ENCODE results near the gene KLF17. TPM values are rescaled to one million over a fixed set of nuclear protein-coding genes. Genes with fewer than 3 reads are reported as not detected.

KLF17 gene
- total RNA-seq, 4 donors from 2014 or later: not detected

DNA sequence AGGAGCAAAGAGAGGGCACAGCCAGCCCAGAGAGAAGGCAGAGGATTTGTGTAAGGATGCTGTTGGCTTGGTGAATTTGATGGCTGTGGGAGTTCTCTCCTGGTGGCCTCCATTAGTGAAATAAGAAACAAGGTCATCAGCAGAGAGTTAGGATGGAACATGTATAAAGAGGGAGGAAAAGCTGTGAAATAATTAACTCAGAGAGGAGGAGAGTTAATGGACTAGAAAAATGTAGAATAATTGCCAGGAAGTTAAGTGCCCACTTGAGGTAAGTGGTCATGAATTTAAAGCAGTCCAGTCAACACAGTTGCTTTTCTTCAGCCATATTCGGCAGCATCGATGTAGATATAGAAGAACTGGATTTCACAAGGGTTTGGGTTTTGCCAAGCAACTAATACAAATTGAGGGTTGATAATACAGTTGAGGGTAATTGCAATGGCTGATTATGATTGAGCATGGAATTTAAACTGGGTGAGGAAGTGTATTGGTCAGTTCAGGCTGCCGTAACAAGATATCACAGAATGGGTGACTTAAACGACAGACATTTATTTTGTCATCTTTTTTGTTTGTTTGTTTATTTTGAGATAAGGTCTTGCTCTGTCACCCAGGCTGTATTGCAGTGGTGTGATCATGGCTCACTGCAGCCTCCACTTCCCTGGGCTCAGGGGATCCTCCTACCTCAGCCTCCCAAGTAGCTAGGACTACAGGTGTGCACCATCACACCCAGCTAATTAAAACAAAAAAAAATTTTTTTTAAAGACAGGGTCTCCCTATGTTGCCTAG is 31.7 kb upstream of the KLF17 start:
- 95 to 96% methylated on average over 4 of the region's 4 CpGs for WGBS, 2 donors
- DNase-seq (ENCODE audit: low spot score in 2 of 2): no peak
- TF ChIP-seq, protein P1, sequence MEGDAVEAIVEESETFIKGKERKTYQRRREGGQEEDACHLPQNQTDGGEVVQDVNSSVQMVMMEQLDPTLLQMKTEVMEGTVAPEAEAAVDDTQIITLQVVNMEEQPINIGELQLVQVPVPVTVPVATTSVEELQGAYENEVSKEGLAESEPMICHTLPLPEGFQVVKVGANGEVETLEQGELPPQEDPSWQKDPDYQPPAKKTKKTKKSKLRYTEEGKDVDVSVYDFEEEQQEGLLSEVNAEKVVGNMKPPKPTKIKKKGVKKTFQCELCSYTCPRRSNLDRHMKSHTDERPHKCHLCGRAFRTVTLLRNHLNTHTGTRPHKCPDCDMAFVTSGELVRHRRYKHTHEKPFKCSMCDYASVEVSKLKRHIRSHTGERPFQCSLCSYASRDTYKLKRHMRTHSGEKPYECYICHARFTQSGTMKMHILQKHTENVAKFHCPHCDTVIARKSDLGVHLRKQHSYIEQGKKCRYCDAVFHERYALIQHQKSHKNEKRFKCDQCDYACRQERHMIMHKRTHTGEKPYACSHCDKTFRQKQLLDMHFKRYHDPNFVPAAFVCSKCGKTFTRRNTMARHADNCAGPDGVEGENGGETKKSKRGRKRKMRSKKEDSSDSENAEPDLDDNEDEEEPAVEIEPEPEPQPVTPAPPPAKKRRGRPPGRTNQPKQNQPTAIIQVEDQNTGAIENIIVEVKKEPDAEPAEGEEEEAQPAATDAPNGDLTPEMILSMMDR (IDR thresholded peaks at IDR 0.05): no peak
- no peak for TF ChIP-seq POLR2A (IDR thresholded peaks at IDR 0.05)
- intact Hi-C loops (cut with DNase I; ENCODE audit: low total_unique reads): no loop called here
- no peak overlapping the region for H3K4me3 ChIP-seq (ENCODE audit: low read depth, poor library complexity, severe bottlenecking)

DNA sequence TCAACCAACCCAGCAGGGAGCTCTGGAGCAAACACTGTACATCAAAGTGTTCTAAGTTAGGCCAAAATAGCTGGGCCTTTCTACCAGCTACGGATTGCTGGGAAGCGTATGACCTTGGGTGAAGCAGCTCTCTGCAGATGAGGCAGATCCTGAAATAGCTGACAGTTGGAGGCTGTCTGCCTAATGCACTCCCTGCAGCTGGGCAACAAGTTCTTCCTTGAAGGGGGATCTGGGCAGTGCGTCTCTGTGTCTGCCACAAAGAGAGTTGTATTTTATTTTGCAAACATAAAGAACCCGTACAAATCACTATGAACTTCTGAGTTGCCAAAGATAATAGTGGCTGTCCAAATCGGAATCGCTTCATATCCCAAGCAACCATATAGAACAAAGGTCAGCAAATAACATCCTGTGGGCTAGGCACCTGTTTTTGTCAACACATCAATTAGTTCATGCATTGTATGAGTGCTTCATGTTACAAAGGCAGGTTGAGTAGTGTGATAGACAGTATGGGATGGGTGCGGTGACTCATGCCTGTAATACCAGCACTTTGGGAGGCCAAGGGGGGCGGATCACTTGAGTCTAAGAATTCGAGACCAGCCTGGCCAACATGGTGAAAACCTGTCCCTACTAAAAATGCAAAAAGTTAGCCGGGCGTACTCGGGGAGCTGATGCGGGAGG is 29.1 kb upstream of the KLF17 start:
- TF ChIP-seq, protein P1 (IDR thresholded peaks at IDR 0.05): no peak
- no peak for DNase-seq (ENCODE audit: low spot score in 2 of 2)
- no peak overlapping the region for H3K4me3 ChIP-seq (ENCODE audit: low read depth, poor library complexity, severe bottlenecking)
- WGBS, 2 donors: 74 to 84% methylated on average over 13 of the region's 13 CpGs
- intact Hi-C loops (cut with DNase I; ENCODE audit: low total_unique reads): no loop called here

DNA sequence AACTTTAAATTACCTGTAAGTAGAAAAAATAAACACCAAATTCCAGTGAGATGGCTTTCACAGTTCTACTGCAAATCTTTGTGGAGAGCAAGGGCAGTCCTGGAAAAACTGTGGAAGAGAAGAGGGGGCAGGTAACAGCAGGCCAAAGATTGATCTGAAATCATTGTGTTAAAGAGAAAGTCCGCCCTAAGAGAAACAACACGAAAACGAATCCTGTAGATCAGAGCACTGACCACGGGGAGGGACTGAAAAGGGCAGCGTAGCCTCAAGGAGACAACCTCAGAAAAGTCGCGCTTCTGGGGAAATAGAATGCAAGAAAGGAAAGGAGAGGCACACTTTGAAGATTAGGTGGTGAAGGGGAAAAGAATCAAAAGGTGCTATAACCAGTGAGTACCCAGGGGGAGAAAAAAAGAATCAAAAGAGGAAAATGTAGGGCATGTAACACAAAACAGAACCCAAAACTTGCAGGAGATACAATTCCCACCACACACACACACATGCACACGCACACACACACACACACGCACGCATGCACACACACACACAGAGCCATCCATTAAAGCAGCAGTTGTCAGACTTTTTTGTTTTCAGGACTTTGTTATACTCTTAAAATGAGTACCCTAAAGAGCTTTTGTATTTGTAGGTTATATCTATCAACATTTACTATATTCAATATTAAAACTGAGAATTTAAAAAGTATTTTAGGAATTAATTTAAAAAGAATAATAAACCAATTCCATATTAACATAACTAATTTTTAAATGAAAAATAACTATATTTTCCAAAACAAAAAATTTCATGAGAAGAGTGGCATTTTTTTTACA is 28.0 kb upstream of the KLF17 start:
- intact Hi-C loops (cut with DNase I; ENCODE audit: low total_unique reads): no loop called here
- no peak for DNase-seq (ENCODE audit: low spot score in 2 of 2)
- 65 to 66% methylated on average over 10 of the region's 10 CpGs for WGBS, 2 donors
- no peak overlapping the region for H3K4me3 ChIP-seq (ENCODE audit: low read depth, poor library complexity, severe bottlenecking)
- TF ChIP-seq, protein P1 (IDR thresholded peaks at IDR 0.05): no peak
- TF ChIP-seq POLR2A (IDR thresholded peaks at IDR 0.05): no peak

DNA sequence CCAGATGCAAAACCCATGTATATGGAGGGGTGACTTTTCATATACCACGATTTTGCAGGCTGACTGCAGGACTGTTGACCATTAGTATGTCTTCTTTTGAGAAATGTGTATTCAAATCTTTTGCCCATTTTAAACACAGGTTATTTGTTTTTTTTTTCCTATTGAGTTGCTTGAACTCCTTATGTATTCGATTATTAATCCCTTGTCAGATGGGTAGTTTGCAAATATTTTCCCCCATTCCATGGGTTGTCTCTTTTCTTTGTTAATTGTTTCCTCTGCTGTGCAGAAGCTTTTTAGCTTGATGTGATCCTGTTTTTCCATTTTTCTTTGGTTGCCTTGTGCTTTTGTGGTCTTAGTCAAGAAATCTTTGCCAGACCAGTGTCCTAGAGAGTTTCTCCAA is 24.6 kb upstream of the KLF17 start:
- no peak for DNase-seq (ENCODE audit: low spot score in 2 of 2)
- H3K4me3 ChIP-seq (ENCODE audit: low read depth, poor library complexity, severe bottlenecking): no peak overlapping the region
- intact Hi-C loops (cut with DNase I; ENCODE audit: low total_unique reads): no loop called here
- 83 to 87% methylated on average over 2 of the region's 2 CpGs for WGBS, 2 donors
- TF ChIP-seq, protein P1 (IDR thresholded peaks at IDR 0.05): no peak
- TF ChIP-seq POLR2A (IDR thresholded peaks at IDR 0.05): no peak

DNA sequence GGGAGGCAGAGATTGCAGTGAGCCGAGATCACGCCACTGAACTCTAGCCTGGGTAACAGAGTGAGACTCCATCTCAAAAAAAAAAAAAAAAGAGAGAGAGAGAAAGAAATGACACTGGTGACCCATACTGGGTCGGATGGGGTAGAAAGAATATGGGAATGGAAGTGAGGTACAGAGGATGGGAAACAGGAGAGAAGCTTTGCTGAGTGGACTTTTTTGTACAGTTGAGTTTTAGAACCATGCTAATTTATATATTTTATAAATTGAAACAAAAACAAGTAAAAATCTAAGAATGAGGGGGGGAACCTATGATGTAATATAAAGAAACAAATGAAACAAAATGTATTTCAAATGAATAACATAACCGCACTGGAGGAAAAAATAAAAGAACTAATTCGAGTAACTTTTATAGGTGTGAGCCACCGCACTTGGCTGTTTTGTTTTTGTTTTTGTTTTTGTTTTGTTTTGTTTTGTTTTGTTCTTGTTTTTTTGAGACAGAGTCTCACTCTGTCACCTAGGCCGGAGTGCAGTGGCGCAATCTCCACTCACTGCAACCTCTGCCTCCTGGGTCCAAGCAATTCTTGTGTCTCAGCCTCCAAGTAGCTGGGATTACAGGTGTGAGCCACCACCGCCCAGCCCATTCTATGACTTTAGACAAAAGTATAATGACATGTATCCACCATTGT is 18.3 kb upstream of the KLF17 start:
- intact Hi-C loops (cut with DNase I; ENCODE audit: low total_unique reads): no loop called here
- WGBS, 2 donors: 90 to 93% methylated on average over 9 of the region's 9 CpGs
- TF ChIP-seq, protein P1 (IDR thresholded peaks at IDR 0.05): no peak
- TF ChIP-seq POLR2A (IDR thresholded peaks at IDR 0.05): no peak
- H3K4me3 ChIP-seq (ENCODE audit: low read depth, poor library complexity, severe bottlenecking): no peak overlapping the region
- DNase-seq (ENCODE audit: low spot score in 2 of 2): no peak

Measured in lower leg skin (tissue), 4 donors.